ENCODE measurements around the gene SST.

SST gene

GRCh38 chr3:187640569-187641059 lies 29.6 kb downstream of the SST start:
- TF ChIP-seq CTCF (IDR thresholded peaks at IDR 0.05), result no peak

DNA sequence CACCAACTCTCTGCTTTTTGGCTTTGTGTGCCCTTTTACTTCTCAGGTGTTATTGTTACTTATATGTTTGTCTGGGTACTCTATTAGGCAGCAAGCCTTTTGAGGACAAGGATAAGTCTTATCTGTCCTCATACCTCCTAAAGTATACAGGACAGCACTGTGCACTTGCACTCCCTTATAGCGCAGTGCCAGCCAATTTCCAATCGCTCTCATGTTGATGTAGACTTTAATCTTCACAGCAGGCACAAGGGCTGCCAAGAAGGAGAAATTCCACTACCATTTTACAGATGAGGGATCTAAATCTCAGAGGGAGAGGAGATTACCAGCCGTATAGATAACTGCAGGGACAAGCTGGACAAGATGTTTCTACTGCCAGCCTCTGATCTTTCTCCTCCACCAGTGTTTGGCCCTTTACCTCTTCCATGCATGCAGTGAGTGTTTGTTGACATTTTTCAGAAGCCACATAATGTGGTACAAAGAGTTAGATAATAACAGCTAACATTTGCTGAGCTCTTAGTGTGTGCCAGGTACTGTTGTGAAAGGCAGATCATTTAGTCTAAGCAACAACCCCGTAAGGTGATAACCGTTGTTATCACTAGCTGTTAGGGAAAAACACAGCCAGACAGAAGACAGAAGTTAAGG lies 30.1 kb downstream of the SST start:
- no peak for TF ChIP-seq CTCF (IDR thresholded peaks at IDR 0.05)

- no peak for TF ChIP-seq CTCF (IDR thresholded peaks at IDR 0.05)
These were observed 33.7 kb downstream of the SST start for GRCh38 chr3:187636528-187636927.

GRCh38 chr3:187630404-187630803 lies 39.8 kb downstream of the SST start:
- no peak for TF ChIP-seq CTCF (IDR thresholded peaks at IDR 0.05)

DNA sequence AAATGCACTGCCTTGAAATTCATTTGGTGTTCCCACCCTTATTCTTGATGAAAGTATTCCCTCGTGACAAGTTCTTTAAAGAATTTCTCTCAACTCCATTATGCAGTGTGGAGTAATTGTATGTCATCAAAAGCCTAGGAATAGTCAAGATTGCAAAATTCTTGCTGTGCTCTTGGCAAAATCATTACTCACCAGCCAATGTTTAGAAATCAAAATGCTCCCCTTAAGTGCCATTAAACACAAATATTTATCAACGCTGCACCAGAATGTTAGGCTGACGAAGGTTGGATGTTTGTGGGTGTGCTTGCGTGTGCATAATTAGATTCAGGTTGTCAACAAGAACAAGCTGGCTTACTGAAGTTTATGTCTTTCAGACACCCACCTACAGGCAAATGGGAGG lies 40.5 kb downstream of the SST start:
- TF ChIP-seq CTCF (IDR thresholded peaks at IDR 0.05), result no peak

- no peak for TF ChIP-seq CTCF (IDR thresholded peaks at IDR 0.05)
These were observed 42.0 kb downstream of the SST start for GRCh38 chr3:187628169-187628568.

GRCh38 chr3:187626581-187626980 lies 43.6 kb downstream of the SST start:
- no peak for TF ChIP-seq CTCF (IDR thresholded peaks at IDR 0.05)

GRCh38 chr3:187624588-187624987 lies 45.6 kb downstream of the SST start:
- no peak for TF ChIP-seq CTCF (IDR thresholded peaks at IDR 0.05)

Data from LNCAP (cell line).